Measurements from ENCODE around the gene TLR8. TPM values are rescaled to one million over a fixed set of nuclear protein-coding genes. Genes with fewer than 3 reads are reported as not detected.

TLR8 gene
- polyA plus RNA-seq (ENCODE audit: insufficient read depth in 1 of 5, insufficient read length in 5 of 5, low replicate concordance in 1 of 5): under 1 TPM; 0.28 to 0.60 (median 0.46) TPM
- long read RNA-seq, donor 1: 0 reads
- long read RNA-seq, donor 2, full-length matches to known transcripts: 1 of 1 reads
- long read RNA-seq, donor 2, partial matches to known transcripts: 0 of 1 reads
- long read RNA-seq, donor 2, other reads (novel, unspliced or antisense): 0 of 1 reads
- long read RNA-seq, donor 3: 0 reads
- long read RNA-seq, donor 4: 0 reads
- long read RNA-seq, donor 5: 0 reads
- long read RNA-seq, donor 6: 0 reads
- long read RNA-seq, donor 7: 0 reads
- long read RNA-seq, donor 8: 0 reads

GRCh38 chrX:12906046-12906761 lies at the start of gene TLR8:
Gene TLR8, plus strand, starts transcription at chrX:12906620. Its CDS starts 87 bp downstream, at chrX:12906707.
- DNase-seq: no peak

- peak; percentile 42 to 56 for DNase-seq
These were observed 41.1 kb upstream of the TLR8 start for GRCh38 chrX:12865359-12865758.

DNA sequence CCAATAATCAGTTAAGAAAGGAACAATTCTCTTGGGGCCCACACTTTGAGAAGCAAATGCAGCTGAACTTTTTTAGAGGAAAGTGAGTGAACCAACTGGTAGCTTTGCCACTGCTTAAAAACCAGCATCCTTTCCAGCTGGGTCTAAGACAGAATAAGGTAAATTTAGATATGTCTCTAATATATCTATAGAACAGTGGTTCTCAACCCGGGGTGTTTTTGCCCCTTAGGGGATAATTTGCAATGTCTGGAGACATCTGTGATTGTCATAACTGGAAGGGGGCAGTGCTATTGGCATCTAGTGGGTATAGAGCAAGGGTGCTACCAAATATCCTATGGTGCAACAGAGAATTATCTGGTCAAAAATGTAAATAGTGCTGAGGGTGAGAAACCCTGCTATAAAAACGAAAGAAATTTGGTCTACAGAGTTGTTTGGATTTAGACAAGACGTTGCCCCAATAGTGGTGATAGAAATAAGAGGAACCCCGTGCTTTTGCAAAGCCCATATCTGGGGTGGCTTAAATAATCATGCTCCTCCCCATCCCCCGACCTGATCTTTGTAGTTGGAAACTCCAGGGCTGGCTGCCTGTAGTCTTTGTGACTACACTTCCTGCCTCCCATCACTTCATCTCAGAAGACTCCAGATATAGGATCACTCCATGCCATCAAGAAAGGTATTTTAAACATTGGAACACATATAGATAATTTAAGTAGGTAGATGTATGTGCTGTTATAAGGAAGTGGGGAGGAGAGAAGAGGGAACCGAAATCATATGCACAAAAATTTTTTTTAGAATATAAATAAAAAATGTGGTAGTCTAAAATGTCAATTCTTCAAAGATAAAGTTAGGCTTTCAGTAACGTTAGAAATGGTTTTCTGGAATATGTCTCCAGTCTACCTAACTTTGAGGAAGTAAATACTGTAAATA lies 39.7 kb upstream of the TLR8 start, which contains the start of gene TLR7:
Gene TLR7, plus strand, starts transcription at position 622 of the 927 bp plus-strand sequence. CDS start 507 bp downstream, outside the sequence.
- no peak for DNase-seq

- peak; percentile 59 to 68 for DNase-seq
These were observed 38.7 kb upstream of the TLR8 start for GRCh38 chrX:12867685-12868084.

GRCh38 chrX:12868747-12869146 lies 37.7 kb upstream of the TLR8 start:
- no peak for DNase-seq

- DNase-seq: peak; percentile 56 to 58
These were observed 35.2 kb upstream of the TLR8 start for GRCh38 chrX:12871257-12871656.

DNA sequence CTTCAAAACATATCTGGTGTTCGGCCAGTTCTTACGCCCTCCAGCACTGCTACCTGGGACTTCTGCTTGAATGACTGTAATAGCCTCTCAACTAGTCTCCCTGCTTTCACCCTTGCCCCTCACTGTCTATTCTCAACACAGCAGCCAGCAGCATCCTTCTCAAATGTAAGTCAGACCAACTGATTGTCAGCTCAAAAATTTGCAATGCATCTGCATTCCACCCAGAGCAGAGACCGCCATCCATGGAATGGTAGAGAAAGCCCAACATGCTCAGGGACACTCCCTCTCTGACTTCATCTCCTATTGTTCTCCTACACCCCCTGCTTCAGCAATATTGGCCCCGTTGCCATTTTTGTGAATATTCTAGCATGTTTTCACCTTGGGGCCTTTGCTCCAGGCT lies 33.7 kb upstream of the TLR8 start:
- DNase-seq: no peak

- DNase-seq: no peak
These were observed 31.8 kb upstream of the TLR8 start for GRCh38 chrX:12874581-12874980.

- no peak for DNase-seq
These were observed 29.0 kb upstream of the TLR8 start for GRCh38 chrX:12877386-12877785.

GRCh38 chrX:12878536-12878935 lies 27.9 kb upstream of the TLR8 start:
- DNase-seq: no peak

DNA sequence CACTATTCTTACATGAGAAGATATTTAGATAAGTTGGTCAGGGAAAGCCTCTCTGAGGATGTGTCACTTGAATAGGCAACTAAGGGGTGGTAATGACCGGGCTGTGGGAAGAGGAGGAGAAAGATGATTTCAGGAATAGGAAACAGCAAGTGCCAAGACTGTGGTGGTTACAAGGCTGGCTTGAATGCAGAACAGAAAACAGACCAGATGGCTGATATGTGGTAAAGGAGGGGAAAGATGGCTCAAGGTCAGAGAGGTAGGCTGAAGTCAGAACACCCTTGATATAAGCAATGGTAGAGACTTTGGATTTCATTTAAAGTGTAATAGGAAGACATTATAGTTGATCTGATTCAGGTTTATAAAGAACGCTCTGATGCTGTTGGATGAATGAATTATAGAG lies 24.5 kb upstream of the TLR8 start:
- DNase-seq: no peak

GRCh38 chrX:12885508-12885907 lies 20.9 kb upstream of the TLR8 start:
- no peak for DNase-seq

GRCh38 chrX:12886545-12886944 lies 19.9 kb upstream of the TLR8 start:
- no peak for DNase-seq

DNA sequence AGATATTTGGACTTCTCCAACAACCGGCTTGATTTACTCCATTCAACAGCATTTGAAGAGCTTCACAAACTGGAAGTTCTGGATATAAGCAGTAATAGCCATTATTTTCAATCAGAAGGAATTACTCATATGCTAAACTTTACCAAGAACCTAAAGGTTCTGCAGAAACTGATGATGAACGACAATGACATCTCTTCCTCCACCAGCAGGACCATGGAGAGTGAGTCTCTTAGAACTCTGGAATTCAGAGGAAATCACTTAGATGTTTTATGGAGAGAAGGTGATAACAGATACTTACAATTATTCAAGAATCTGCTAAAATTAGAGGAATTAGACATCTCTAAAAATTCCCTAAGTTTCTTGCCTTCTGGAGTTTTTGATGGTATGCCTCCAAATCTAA lies 19.3 kb upstream of the TLR8 start:
- DNase-seq: no peak

DNA sequence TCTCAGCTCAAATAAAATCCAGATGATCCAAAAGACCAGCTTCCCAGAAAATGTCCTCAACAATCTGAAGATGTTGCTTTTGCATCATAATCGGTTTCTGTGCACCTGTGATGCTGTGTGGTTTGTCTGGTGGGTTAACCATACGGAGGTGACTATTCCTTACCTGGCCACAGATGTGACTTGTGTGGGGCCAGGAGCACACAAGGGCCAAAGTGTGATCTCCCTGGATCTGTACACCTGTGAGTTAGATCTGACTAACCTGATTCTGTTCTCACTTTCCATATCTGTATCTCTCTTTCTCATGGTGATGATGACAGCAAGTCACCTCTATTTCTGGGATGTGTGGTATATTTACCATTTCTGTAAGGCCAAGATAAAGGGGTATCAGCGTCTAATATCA lies 18.7 kb upstream of the TLR8 start:
- no peak for DNase-seq

GRCh38 chrX:12890467-12890866 lies 16.0 kb upstream of the TLR8 start:
- no peak for DNase-seq

GRCh38 chrX:12891171-12891570 lies 15.2 kb upstream of the TLR8 start:
- DNase-seq: no peak

DNA sequence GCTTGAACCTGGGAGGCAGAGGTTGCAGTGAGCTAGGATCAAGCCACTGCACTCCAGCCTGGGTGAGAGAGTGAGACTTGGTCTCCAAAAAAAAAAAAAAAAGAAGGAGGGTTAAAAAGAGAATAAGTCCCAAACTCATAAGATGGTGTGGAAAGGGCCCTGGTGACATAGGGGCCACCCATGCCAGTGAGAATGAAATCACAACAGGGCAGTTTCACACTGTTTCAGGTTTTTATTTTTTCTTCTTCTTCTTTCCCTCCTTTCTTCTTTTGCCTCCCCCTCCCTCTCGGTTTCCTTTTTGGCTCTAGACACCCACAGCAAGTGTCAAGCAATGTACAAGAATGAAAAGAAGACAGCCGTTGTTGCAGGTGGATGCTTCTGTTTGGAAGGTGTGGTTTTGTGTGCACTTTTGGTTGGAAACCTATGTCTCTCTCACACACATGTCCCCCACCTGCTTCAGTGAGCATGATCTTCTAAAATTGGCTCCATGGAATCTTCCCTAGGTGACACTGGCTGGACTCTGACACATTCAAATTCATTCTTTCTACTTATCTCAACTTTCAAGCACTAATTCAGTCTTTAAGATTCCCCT lies 14.4 kb upstream of the TLR8 start:
- no peak for DNase-seq

DNA sequence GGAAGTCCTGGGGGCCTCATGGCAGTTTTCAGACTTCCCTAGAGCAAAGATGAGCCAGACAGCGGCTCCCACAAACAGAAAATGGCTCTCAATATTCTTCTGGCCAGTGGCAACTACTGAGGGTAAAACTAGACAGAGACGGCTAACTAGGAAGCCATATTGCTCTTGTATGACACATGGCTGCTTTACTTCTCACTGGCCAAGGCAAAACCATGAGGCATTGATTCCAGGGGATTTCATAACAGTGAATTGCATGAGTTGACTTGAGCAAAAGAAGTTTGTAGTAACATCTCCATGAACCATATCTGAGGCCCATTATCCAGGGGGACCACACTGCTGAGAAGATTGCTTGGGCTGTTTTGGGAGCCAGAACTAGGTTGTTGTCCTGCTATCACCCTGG lies 13.7 kb upstream of the TLR8 start:
- DNase-seq: no peak

GRCh38 chrX:12894074-12895030 lies 12.1 kb upstream of the TLR8 start:
- peak; percentile 35 to 46 for DNase-seq

DNA sequence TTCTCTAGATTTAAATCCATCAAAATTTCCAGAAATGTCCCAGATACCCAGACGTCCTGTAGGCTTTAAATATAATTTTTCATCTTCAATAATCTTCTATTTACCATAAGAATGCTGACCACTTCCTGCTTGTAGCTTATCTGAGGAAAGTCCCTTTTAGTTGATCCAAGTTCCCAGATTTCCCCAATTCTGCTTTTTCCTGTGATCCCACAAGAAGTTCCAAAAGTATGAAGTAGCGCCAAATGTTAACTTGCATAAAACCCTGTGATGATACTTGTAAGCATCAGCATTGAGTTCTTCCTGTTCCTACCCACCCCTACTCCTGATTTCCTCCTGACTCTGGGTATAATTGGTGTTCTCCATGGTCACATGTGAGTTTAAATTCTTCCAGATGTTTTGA lies 10.6 kb upstream of the TLR8 start:
- no peak for DNase-seq
